Renal cortex interstitium (tissue), 11 donors: ENCODE results near the gene ADARB1. TPM values are rescaled to one million over a fixed set of nuclear protein-coding genes. Genes with fewer than 3 reads are reported as not detected.

Experiments
- DNase-seq, 11 donors: peaks; one replicate each; pipeline ENCODE4 v3.0.0-alpha.2; 2013; ENCODE audit warnings: low read depth in 9 of 11, low spot score in 4 of 11; ENCODE audit errors: extremely low read depth in 1 of 11
- polyA plus RNA-seq, 3 donors: library from polyadenylated mRNA; unstranded; fragments of 120-200 nt; gene quantifications; one replicate each; pipeline ENCODE4 v1.2.1, GENCODE V29; 2013; ENCODE audit not compliant: insufficient read length in 3 of 3

ADARB1 gene
- polyA plus RNA-seq, 3 donors = 15.2 to 22.2 (median 17.6) TPM

GRCh38 chr21:45084881-45085536 is 10.6 kb downstream of the ADARB1 start:
- no peak for DNase-seq

GRCh38 chr21:45085700-45086099 is 11.3 kb downstream of the ADARB1 start:
- DNase-seq = no peak

GRCh38 chr21:45086337-45086958 is 12.1 kb downstream of the ADARB1 start:
- no peak for DNase-seq

- no peak for DNase-seq
Observed at GRCh38 chr21:45087022-45087823, 12.8 kb downstream of the ADARB1 start.

GRCh38 chr21:45088116-45088515 is 13.7 kb downstream of the ADARB1 start:
- no peak for DNase-seq

GRCh38 chr21:45088729-45089128 is 14.3 kb downstream of the ADARB1 start:
- DNase-seq = no peak

GRCh38 chr21:45089964-45090363 is 15.6 kb downstream of the ADARB1 start:
- DNase-seq = no peak

GRCh38 chr21:45090966-45091365 is 16.6 kb downstream of the ADARB1 start:
- DNase-seq = no peak

- DNase-seq = no peak
Observed at GRCh38 chr21:45091550-45092322, 17.4 kb downstream of the ADARB1 start.

GRCh38 chr21:45093035-45093532 is 18.7 kb downstream of the ADARB1 start:
- no peak for DNase-seq

- no peak for DNase-seq
Observed at GRCh38 chr21:45094412-45094811, 20.0 kb downstream of the ADARB1 start.

GRCh38 chr21:45095505-45095904 is 21.1 kb downstream of the ADARB1 start:
- no peak for DNase-seq

GRCh38 chr21:45096217-45096616 is 21.8 kb downstream of the ADARB1 start:
- no peak for DNase-seq

- DNase-seq = no peak
Observed at GRCh38 chr21:45097827-45098387, 23.5 kb downstream of the ADARB1 start.

- DNase-seq = no peak
Observed at GRCh38 chr21:45098867-45099266, 24.5 kb downstream of the ADARB1 start.

GRCh38 chr21:45099571-45099970 is 25.2 kb downstream of the ADARB1 start:
- no peak for DNase-seq

- no peak for DNase-seq
Observed at GRCh38 chr21:45100866-45101265, 26.5 kb downstream of the ADARB1 start.

- no peak for DNase-seq
Observed at GRCh38 chr21:45102391-45102932, 28.1 kb downstream of the ADARB1 start.
